ENCODE results near the gene PMPCA.

Gene PMPCA

GRCh38 chr9:136380381-136380780 is 30.1 kb upstream of the PMPCA start:
- H3K4me1 Mint-ChIP-seq (ENCODE audit: low read depth), result peaks cover 13% of the 10 kb centered on the region
- no peaks in the 10 kb centered on the region for H3K9me3 Mint-ChIP-seq
- H3K27me3 Mint-ChIP-seq, result no peaks in the 10 kb centered on the region
- H3K36me3 Mint-ChIP-seq (ENCODE audit: low read depth), result peaks cover 26% of the 10 kb centered on the region
- no peak overlapping the region for H3K27ac Mint-ChIP-seq
- H3K4me3 Mint-ChIP-seq, result no peak overlapping the region

- Mint-ChIP-seq H3K36me3 (ENCODE audit: low read depth) (peaks cover 36% of the 10 kb centered on the region), H3K27me3 (no peaks in the 10 kb centered on the region), H3K27ac (no peak overlapping the region), H3K4me1 (ENCODE audit: low read depth) (peaks cover 23% of the 10 kb centered on the region), H3K4me3 (no peak overlapping the region), H3K9me3 (no peaks in the 10 kb centered on the region)
Observed at GRCh38 chr9:136381311-136381710, 29.1 kb upstream of the PMPCA start.

DNA sequence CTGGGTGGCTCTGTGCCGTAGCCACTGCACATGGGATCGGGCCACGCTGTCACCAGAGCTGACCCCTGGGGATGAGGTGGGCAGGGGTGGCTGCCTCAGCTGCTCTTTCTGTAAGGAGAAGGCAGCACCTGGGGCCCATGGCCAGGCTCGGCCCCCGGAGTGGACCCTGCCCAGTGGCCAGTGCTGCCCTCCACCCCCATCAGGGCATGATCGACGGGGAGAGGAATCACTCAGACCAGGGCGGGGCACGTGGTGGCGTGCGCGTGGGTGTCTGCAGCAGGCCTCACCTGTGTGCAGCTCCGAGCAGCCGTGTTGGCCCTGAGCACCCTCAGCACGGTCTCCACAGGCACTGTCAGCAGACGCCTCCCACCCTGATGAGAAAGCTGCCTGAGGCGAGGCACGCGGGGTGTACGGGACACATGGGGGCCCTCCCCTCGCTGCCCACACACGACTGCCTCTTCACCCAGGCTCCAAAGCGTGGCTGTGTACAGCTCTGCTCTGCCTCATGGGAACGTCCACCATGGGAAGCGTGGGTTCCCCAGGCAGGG is 28.4 kb upstream of the PMPCA start:
- Mint-ChIP-seq H3K27me3 (no peaks in the 10 kb centered on the region), H3K4me3 (no peak overlapping the region), H3K4me1 (ENCODE audit: low read depth) (peaks cover 23% of the 10 kb centered on the region), H3K36me3 (ENCODE audit: low read depth) (peaks cover 36% of the 10 kb centered on the region), H3K9me3 (no peaks in the 10 kb centered on the region), H3K27ac (no peak overlapping the region)

DNA sequence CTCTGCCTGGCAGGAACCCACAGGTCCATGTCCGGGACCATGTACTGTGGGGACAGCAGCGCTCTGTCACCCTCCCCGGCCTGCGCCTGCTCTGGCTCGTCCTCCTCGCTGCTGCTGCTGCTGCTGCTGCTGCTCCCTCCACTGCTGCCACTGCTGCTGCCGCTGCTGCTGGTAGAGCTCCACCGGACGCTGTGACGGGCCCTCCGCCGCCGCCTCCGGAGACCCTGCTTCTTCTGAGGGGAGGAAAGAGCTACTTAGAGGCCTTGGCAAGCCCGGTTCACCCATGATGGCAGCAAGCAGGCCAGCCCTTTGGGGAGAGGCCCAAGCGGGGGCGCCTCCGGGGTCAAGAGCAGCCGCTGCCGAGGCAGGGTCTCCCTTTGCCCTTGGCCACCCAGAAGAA is 27.0 kb upstream of the PMPCA start:
- Mint-ChIP-seq H3K4me1 (ENCODE audit: low read depth) (peaks cover 27% of the 10 kb centered on the region), H3K9me3 (no peaks in the 10 kb centered on the region), H3K27ac (no peak overlapping the region), H3K36me3 (ENCODE audit: low read depth) (peaks cover 47% of the 10 kb centered on the region), H3K4me3 (no peak overlapping the region), H3K27me3 (no peaks in the 10 kb centered on the region)

- Mint-ChIP-seq H3K27me3 (no peaks in the 10 kb centered on the region), H3K36me3 (ENCODE audit: low read depth) (peaks cover 63% of the 10 kb centered on the region), H3K4me1 (ENCODE audit: low read depth) (peaks cover 31% of the 10 kb centered on the region), H3K4me3 (no peak overlapping the region), H3K27ac (peak overlapping the region; percentile 53), H3K9me3 (no peaks in the 10 kb centered on the region)
Observed at GRCh38 chr9:136385015-136385414, 25.4 kb upstream of the PMPCA start.

DNA sequence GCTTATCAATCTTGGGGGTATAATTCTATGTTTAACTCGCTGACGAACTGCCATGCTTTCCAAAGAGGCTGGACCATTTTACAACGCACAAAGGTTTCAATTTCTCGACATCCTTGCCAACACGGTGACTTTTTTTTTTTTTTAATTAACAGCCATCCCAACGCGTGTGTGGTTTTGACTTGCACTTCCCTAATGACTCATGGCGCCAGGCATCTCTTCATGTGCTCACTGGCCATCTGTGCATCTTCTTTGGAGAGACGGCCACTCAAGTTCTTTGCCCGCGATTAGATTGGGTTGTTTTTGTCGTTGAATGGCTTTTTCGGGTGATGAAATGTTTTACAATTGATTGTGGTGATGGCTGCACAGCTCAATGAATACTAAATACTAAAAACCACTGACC is 24.4 kb upstream of the PMPCA start:
- peak overlapping the region; percentile 7 for H3K4me3 Mint-ChIP-seq
- H3K4me1 Mint-ChIP-seq (ENCODE audit: low read depth), result peaks cover 31% of the 10 kb centered on the region
- no peak overlapping the region for H3K27ac Mint-ChIP-seq
- H3K27me3 Mint-ChIP-seq, result no peaks in the 10 kb centered on the region
- H3K9me3 Mint-ChIP-seq, result no peaks in the 10 kb centered on the region
- peaks cover 66% of the 10 kb centered on the region for H3K36me3 Mint-ChIP-seq (ENCODE audit: low read depth)

DNA sequence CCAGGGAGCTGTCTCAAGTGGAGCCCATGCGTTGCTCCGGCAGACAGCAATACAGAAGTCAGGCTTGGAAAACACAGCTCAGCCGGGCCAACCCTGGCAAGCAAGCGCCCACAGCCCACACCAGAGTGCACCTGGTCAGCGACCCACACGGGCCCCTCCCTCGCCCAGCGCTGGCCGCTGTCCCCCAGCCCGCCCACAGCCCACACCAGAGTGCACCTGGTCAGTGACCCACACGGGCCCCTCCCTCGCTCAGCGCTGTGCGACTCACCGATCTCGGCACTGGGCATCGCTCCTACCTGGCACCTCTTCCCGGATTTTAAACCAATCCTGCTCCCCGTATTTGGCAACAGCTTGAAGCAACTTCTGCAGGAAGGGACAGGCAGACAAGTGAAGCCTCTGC is 23.2 kb upstream of the PMPCA start:
- H3K4me3 Mint-ChIP-seq, result no peak overlapping the region
- peaks cover 73% of the 10 kb centered on the region for H3K36me3 Mint-ChIP-seq (ENCODE audit: low read depth)
- peaks cover 31% of the 10 kb centered on the region for H3K4me1 Mint-ChIP-seq (ENCODE audit: low read depth)
- no peaks in the 10 kb centered on the region for H3K9me3 Mint-ChIP-seq
- no peaks in the 10 kb centered on the region for H3K27me3 Mint-ChIP-seq
- H3K27ac Mint-ChIP-seq, result no peak overlapping the region

- no peaks in the 10 kb centered on the region for H3K9me3 Mint-ChIP-seq
- no peak overlapping the region for H3K27ac Mint-ChIP-seq
- peaks cover 27% of the 10 kb centered on the region for H3K4me1 Mint-ChIP-seq (ENCODE audit: low read depth)
- peaks cover 66% of the 10 kb centered on the region for H3K36me3 Mint-ChIP-seq (ENCODE audit: low read depth)
- no peak overlapping the region for H3K4me3 Mint-ChIP-seq
- no peaks in the 10 kb centered on the region for H3K27me3 Mint-ChIP-seq
Observed at GRCh38 chr9:136389396-136389795, 21.1 kb upstream of the PMPCA start.

DNA sequence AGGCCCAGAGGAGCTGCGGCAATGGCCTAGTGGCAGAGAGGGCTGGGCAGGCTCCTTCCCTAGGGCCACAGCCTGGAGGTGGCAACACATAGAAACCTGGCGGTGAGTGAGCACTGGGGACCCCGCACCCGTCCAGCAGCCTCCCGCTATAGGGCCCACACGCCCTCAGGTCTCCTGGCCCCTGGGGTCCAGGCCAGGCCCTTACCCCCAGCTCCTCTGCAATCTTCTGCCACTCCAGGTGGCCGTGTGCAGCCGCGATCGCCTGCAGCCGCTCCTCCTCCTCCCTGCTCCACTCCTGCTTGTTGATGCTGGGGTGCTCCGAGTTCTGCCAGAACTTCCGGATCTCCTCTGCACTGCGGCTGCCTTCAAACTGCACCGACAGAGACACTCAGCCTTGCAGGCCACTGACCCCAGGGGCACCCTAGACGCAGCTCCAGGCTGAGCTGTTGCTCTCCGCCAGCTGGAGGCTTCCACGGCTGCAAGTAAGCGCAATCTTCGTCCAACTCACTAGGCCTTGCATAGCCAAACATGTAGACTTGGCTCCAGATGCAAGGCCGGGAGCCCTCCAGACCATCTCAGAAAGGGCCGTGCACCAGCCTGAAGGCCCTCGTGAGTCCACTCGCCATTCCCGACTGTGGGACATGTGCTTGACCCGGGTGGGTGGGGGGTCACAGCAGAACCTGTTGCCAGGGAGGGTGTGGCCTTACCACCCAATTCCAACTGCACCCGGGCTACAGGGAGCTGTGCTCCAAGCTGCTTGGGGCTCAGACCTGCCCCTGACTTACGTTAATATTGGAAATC is 18.5 kb upstream of the PMPCA start:
- no peaks in the 10 kb centered on the region for H3K9me3 Mint-ChIP-seq
- H3K36me3 Mint-ChIP-seq (ENCODE audit: low read depth), result peaks cover 66% of the 10 kb centered on the region
- H3K27me3 Mint-ChIP-seq, result no peaks in the 10 kb centered on the region
- H3K4me3 Mint-ChIP-seq, result no peak overlapping the region
- H3K4me1 Mint-ChIP-seq (ENCODE audit: low read depth), result peaks cover 8% of the 10 kb centered on the region
- H3K27ac Mint-ChIP-seq, result no peak overlapping the region

DNA sequence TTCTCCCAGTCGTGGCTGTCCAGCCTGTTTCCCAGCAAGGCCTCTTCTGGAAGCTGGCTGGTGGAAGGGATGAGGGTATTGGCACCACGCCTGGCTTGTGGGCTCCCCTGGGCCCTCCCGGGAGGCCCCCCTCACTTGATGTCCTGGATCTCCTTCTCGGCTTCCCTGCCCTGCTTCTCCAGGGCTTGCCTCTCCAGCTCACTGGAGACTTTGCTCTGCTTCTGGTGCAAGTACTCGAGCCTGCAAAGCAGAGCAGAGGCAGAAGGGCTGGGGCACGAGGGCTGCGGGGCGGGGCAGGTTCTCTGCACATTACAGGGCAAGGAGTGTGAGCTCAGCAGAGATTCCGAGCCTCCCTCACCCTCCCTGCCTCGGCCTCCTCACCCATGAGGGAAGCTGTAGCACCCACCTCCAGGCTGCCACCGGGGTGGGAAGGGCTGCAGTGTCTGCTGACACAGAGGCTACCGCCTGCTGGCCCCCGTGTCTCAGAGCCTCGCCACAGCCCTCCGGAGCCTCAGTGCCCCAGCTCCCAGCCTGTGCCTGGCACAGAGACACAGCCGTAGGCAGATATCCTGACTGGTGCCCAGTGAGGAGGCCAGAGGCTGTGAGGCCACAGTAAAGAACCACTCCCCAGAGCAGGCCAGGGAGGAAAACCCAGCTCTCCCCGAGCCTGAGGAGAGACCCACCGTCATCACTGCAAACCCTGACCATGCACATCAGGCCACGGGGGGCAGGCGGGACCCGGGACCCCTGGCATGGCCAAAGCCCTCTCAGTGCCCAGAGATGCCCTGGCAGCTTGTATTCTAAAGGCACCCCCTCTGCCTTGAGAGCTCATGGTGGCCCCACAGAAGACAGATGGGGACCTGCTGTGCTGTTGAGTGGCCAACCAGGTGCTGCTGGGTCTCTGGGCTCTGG is 17.7 kb upstream of the PMPCA start:
- Mint-ChIP-seq H3K27ac (no peak overlapping the region), H3K9me3 (no peaks in the 10 kb centered on the region), H3K27me3 (no peaks in the 10 kb centered on the region), H3K4me1 (ENCODE audit: low read depth) (peaks cover 3% of the 10 kb centered on the region), H3K4me3 (no peak overlapping the region), H3K36me3 (ENCODE audit: low read depth) (peaks cover 62% of the 10 kb centered on the region)

GRCh38 chr9:136393531-136393930 is 16.9 kb upstream of the PMPCA start:
- Mint-ChIP-seq H3K27ac (no peak overlapping the region), H3K27me3 (no peaks in the 10 kb centered on the region), H3K4me3 (no peak overlapping the region), H3K4me1 (ENCODE audit: low read depth) (peaks cover 8% of the 10 kb centered on the region), H3K36me3 (ENCODE audit: low read depth) (peaks cover 61% of the 10 kb centered on the region), H3K9me3 (no peaks in the 10 kb centered on the region)

- Mint-ChIP-seq H3K36me3 (ENCODE audit: low read depth) (peaks cover 60% of the 10 kb centered on the region), H3K4me3 (no peak overlapping the region), H3K27ac (no peak overlapping the region), H3K4me1 (ENCODE audit: low read depth) (peaks cover 17% of the 10 kb centered on the region), H3K9me3 (no peaks in the 10 kb centered on the region), H3K27me3 (no peaks in the 10 kb centered on the region)
Observed at GRCh38 chr9:136394312-136395019, 16.0 kb upstream of the PMPCA start.

DNA sequence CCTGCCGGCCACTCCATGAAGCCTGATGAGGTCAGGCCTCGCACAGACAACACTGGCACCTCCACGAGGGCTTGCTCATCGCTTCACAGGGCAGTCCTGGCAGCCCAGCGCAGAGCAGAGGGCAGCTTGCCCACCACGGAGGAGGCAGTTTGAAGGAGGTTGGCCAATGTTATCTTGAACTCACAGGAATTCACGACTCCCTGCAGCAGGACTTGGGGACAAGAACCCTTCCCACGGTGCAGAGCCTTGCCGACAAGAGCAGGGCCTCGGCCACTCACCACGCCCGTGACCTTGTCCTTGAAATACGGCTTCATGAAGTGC is 15.5 kb upstream of the PMPCA start:
- Mint-ChIP-seq H3K4me3 (no peak overlapping the region), H3K36me3 (ENCODE audit: low read depth) (peaks cover 55% of the 10 kb centered on the region), H3K27ac (no peak overlapping the region), H3K4me1 (ENCODE audit: low read depth) (peaks cover 14% of the 10 kb centered on the region), H3K9me3 (no peaks in the 10 kb centered on the region), H3K27me3 (no peaks in the 10 kb centered on the region)

DNA sequence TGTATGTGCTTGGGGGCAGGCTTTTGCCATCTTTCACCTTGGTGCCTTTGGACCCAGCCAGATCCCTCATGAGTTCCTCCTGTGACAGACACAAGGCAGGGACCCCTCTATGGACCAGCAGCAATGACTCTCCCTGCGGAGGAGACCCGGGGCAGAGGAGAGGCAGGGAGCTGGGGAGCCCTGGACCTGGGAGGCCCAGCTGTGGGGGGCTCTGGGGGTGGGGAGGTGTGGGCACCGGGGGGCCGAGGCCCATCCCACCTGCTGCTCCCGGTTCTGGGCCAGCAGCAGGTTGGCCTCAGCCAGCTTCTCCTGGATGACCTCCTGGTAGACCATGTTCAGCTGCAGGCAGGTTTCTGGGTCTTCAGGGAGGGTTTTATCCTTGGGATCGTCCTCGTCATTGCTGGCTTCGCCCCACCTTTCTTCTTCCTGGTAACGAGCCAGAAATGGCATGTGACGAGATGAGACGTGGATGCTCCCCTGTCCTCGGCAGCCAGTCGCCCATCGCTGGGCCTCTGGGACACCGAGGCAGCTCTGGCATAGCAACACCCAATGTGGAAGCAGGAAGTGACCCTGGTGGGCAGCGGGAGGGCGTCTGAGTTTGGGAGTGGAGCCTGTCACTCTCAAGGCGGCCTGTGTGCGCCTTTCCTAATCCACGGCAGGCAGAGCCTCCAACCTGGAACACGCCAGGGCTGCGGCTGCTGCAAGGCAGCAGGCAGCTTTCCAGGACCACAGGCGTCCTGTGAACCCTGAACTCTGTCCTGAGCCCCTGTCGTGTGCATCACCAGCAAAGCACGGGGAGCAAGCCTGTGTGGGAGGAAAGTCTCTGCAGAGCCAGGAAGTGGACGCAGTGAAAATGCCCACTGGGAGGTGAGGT is 14.9 kb upstream of the PMPCA start:
- H3K27ac Mint-ChIP-seq, result no peak overlapping the region
- no peaks in the 10 kb centered on the region for H3K27me3 Mint-ChIP-seq
- no peak overlapping the region for H3K4me3 Mint-ChIP-seq

More for the DNA sequence above, 14.9 kb upstream of the PMPCA start:
- peaks cover 16% of the 10 kb centered on the region for H3K4me1 Mint-ChIP-seq (ENCODE audit: low read depth)
- H3K36me3 Mint-ChIP-seq (ENCODE audit: low read depth), result peaks cover 53% of the 10 kb centered on the region
- H3K9me3 Mint-ChIP-seq, result no peaks in the 10 kb centered on the region
